Measurements from ENCODE around the gene HUNK.

- no peak for TF ChIP-seq CTCF (IDR thresholded peaks at IDR 0.05)
- no peak for TF ChIP-seq POLR2A (IDR thresholded peaks at IDR 0.05)
Observed at GRCh38 chr21:31901315-31901714, 28.5 kb downstream of the HUNK start.
